NCI-H1436 treated with DMSO at 0.1 percent for 48 hours (cell line): ENCODE results near the gene TREX2.

Source experiments
- DNase-seq: peaks from one replicate; lab custom pipeline; 2025; lab: John Stamatoyannopoulos, UW

The TREX2 gene

GRCh38 chrX:153433781-153434285 lies 12.0 kb downstream of the TREX2 start:
- DNase-seq = no peak

GRCh38 chrX:153433161-153433680 lies 12.6 kb downstream of the TREX2 start:
- no peak for DNase-seq

- DNase-seq = no peak
These were observed 15.1 kb downstream of the TREX2 start for GRCh38 chrX:153430796-153431195.

GRCh38 chrX:153426204-153426603 lies 19.7 kb downstream of the TREX2 start:
- DNase-seq = no peak

- no peak for DNase-seq
These were observed 22.2 kb downstream of the TREX2 start for GRCh38 chrX:153423652-153424051.

- no peak for DNase-seq
These were observed 24.0 kb downstream of the TREX2 start for GRCh38 chrX:153421856-153422255.

- no peak for DNase-seq
These were observed 24.8 kb downstream of the TREX2 start for GRCh38 chrX:153420851-153421599.

GRCh38 chrX:153417637-153418036 lies 28.2 kb downstream of the TREX2 start:
- DNase-seq = no peak

- peak; percentile 9 for DNase-seq
These were observed 28.9 kb downstream of the TREX2 start for GRCh38 chrX:153416781-153417450.

GRCh38 chrX:153414856-153415510 lies 30.9 kb downstream of the TREX2 start:
- no peak for DNase-seq

- DNase-seq = no peak
These were observed 32.1 kb downstream of the TREX2 start for GRCh38 chrX:153413731-153414130.

- DNase-seq = no peak
These were observed 32.8 kb downstream of the TREX2 start for GRCh38 chrX:153412746-153413720.

- DNase-seq = no peak
These were observed 33.8 kb downstream of the TREX2 start for GRCh38 chrX:153411988-153412574.

- no peak for DNase-seq
These were observed 34.4 kb downstream of the TREX2 start, which contains the start of gene ZFP92 for GRCh38 chrX:153411255-153411987. ZFP92 (plus strand) TSS chrX:153411472; CDS start chrX:153418323, 6,851 bp downstream.

GRCh38 chrX:153410888-153411254 lies 35.0 kb downstream of the TREX2 start:
- no peak for DNase-seq

GRCh38 chrX:153410373-153410772 lies 35.5 kb downstream of the TREX2 start:
- no peak for DNase-seq

GRCh38 chrX:153409414-153410101 lies 36.3 kb downstream of the TREX2 start:
- DNase-seq = no peak

GRCh38 chrX:153408871-153409351 lies 36.9 kb downstream of the TREX2 start:
- no peak for DNase-seq

- no peak for DNase-seq
These were observed 37.6 kb downstream of the TREX2 start for GRCh38 chrX:153408221-153408721.
